Measurements from ENCODE around the gene SLC35E2B.
"Not testable (repeated sequence)": the region's sequence is repeated elsewhere in the genome, so short reads cannot be mapped to it uniquely, and the experiment has no call there.

The SLC35E2B gene

DNA sequence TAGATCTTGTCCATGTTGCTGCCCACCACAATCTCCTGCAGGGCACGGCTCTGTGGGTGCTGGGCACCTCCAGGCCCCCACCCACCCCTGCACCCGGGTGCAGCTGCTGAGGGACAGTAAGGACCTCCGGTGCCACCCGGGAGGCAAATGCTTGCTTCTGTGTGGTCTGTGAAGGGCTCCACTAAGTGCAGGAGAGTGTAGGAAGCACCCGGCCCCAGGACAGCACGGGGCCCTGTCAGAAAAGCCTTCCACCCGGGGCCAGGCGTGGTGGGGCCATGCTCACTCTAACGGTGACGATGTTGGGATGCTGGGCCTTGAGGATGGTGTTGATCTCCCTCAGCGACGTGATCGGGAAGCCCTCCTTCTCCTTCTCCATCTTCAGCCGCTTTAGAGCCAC lies 55.1 kb downstream of the SLC35E2B start:
- not testable (repeated sequence) for DNase-seq

- DNase-seq: not testable (repeated sequence)
These were observed 55.7 kb downstream of the SLC35E2B start for GRCh38 chr1:1636621-1637478.

DNA sequence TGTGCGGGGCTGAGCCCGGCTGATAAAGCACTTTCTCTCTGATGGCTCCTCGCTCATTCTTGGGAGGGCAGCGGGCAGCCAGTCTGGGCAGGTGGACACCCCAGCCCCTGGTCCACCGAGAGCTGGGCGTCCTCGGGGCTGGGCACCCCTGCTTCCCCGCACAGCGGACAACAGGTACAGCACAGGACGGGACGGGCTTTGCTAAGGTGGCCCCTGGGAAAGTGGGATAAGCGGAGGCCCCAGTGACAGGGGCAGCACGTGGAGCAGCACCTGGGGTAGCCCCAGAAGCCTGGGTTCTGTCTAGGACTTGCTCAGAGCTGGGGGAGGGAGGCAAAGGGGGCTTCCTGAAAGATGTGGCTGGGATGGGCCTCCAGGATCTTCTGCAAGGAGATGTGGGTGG lies 58.0 kb downstream of the SLC35E2B start:
- not testable (repeated sequence) for DNase-seq

DNA sequence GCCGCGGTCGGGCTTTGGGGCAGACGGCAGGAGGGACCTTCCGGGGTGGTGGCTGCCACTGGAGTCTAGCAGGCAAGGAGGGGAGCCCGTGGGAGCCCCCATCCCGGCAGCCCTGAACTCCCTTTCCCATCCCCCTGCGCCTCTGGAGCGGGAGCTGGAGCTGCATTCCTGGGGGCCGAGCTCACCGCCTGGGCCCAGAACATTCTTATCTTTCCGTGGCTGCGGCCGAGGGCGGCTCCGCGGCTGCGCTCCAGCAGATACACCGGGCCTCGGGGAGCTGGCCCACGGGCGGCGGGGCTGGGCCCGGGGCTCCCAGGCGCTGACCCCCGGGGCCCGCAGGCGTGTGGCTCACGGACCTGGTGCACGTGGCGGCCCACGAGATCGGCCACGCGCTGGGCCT lies 59.2 kb downstream of the SLC35E2B start:
- not testable (repeated sequence) for DNase-seq

- DNase-seq: no peak
These were observed 60.7 kb downstream of the SLC35E2B start, which contains the start of gene MMP23B for GRCh38 chr1:1631782-1632420. Gene MMP23B, plus strand, starts transcription at chr1:1632173. Its CDS starts 46 bp downstream, at chr1:1632219.

DNA sequence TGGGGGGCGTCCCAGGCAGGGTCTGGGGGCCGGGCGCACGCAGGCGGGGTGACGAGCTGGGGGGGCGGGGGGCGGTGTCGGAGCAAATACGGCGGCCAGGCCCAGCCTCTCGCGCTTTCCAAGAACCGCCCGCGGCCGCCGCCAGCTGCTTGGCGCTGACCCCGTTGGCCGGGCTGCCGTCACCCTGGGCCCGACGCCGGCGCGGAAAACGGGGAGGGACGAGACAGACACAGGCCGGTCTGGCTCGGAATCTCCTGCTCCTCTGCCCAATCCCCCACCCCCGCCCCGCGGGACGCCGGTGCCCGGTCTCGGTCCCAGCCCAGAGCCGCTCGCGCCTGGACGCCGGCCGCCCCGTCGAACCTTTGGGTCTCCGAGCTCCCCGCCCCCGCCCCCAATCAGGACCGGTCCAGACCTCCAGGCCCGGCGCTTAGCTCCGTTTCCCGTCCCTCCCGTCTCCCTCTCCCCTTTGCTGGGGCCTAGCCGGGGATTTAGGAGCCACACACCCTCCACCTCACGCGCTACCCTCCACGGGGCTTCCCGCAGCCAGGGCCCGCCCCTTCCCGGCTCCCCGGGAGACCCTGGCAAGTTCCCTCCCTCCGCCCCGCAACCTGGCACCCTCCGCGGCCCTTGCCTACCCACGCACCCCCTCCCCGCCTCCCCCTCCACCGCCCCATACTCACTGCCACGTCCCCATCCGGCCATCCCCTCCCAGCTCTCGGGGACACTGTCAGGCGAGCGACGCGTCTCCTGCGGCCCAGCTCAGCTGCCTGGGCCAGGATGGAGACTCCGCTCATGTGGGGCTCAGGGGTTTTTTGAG lies 61.4 kb downstream of the SLC35E2B start:
- DNase-seq: no peak

DNA sequence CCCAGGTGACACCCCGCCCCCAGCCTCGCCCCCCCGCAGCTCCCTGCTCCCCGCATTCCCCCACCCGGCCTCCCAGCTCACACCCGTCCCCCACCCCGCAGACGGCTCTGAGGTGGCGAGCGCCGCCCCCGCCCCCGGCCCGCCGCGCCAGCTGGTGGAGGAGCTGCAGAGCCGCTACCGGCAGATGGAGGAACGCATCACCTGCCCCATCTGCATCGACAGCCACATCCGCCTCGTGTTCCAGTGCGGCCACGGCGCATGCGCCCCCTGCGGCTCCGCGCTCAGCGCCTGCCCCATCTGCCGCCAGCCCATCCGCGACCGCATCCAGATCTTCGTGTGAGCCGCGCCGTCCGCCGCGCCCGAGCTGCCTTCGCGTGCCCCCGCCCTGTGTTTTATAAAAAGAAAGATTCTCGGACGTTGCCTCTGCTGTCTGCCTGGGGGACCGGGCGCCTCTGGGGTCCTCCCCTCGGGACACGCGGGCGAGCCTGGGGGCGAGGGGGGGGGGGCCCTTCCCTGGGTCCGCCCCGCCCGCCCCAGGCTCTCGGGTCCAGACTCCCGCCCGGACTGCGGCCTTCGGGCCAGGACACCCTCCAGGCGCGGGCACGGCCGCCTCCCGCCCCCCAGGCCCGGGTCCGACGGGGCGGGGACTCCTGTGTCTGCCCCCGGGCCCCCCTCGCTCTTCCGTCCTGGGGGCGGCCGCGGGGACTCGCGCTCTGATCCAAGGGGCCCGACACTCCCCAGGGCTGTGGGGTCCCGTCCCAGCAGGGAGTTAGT lies 62.2 kb downstream of the SLC35E2B start:
- DNase-seq: peak; percentile 68

- DNase-seq: no peak
These were observed 63.0 kb downstream of the SLC35E2B start for GRCh38 chr1:1629430-1630190.

DNA sequence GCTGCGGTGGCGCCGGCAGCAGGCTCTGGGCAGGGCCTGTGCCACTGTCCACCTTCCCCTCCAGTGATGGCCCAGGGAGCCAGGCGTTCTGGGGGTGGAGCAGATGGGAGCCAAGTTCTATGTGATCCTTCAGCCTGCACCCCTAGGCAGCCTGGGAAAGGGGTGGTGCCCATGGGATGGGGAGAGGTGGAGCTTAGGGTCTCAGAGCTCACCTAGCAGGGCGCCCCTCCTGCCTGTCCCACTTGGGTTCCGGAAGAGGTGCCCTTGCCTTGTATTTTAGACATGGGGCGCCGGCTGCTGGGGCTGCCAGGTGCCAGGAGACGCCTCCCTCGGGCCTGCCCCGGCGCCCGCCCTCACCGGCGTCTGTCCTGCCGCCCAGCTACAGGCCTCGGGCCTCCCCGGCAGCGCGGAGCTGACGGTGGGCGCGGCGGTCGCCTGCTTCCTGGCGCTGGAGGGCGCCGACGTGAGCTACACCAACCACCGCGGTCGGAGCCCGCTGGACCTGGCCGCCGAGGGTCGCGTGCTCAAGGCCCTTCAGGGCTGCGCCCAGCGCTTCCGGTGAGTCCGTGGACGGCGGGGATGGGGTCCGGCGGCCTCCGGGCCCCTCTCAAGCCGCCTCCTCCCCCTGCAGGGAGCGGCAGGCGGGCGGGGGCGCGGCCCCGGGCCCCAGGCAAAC lies 63.7 kb downstream of the SLC35E2B start:
- DNase-seq: no peak

DNA sequence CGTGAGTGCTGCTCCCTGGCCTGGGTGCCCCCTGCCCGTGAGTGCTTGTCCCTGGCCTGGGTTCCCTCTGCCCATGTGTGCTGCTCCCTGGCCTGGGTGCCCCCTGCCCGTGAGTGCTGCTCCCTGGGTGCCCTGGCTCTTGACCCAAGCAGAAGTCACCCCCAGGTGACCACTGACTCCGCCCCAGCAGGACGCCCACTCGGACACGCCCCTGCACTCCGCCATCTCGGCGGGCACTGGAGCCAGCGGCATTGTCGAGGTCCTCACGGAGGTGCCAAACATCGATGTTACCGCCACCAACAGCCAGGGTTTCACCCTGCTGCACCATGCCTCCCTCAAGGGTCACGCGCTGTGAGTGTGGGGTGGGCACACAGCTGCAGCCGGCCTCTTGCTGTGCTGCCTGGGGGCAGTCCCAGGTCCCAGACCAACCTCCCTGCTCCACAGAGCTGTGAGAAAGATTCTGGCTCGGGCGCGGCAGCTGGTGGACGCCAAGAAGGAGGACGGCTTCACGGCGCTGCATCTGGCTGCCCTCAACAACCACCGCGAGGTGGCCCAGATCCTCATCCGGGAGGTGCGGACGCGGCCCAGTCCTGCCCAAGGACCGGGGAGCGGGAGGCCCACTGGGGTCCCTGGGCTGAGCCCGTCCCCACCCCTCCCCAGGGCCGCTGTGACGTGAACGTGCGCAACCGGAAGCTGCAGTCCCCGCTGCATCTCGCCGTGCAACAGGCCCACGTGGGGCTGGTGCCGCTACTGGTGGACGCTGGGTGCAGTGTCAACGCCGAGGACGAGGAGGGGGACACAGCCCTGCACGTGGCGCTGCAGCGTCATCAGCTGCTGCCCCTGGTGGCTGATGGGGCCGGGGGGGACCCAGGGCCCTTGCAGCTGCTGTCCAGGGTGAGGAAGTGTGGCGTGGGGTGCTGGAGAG lies 64.5 kb downstream of the SLC35E2B start:
- no peak for DNase-seq

DNA sequence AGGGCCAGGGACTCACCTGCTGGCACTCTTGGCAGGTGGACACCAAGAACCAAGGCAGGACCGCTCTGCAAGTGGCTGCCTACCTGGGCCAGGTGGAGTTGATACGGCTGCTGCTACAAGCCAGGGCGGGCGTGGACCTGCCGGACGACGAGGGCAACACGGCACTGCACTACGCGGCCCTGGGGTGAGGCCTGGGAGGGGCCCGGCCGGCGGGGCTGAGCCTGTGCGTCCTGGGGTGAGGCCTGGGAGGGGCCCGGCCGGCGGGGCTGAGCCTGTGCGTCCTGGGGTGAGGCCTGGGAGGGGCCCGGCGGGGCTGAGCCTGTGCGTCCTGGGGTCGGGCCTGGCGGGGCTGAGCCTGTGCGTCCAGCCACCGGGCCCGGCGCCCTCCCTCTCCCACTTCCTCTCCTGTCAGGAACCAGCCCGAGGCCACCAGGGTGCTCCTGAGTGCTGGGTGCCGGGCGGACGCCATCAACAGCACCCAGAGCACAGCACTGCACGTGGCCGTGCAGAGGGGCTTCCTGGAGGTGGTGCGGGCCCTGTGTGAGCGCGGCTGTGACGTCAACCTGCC lies 65.2 kb downstream of the SLC35E2B start:
- no peak for DNase-seq

DNA sequence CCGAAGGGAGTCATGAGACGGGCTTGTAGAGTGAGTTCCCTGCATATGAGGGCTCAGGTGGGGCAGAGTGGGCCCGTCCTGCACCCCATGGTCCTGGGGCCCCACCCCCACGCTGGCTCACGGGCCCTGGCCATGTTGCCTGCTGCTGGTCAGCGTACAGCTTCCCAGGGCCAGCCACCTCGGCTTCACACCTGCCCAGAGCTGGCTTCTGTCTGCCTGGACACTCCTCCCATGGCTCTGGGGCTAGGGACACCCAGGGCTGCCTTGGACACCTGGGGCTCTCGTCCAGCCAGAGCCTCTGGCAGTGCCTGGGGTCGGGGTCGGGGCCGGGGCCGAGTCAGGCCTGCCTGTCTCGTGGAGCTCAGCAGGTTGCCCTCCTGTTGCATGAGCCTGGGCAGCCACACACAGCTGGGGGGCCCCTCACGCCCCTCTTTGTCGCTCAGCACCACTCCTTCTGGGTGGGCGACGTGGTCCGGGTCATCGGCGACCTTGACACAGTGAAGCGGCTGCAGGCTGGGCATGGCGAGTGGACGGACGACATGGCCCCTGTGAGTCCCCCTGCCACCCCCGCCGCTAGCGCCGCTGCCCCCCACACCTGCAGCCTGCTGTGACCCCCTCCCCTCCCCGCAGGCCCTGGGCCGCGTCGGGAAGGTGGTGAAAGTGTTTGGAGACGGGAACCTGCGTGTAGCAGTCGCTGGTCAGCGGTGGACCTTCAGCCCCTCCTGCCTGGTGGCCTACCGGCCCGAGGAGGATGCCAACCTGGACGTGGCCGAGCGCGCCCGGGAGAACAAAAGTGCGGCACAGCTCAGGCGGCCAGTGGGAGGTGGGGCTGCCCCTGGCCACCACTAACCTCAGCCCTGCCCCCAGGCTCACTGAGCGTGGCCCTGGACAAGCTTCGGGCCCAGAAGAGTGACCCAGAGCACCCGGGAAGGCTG lies 66.1 kb downstream of the SLC35E2B start:
- no peak for DNase-seq

GRCh38 chr1:1625824-1626206 lies 66.8 kb downstream of the SLC35E2B start:
- DNase-seq: no peak

DNA sequence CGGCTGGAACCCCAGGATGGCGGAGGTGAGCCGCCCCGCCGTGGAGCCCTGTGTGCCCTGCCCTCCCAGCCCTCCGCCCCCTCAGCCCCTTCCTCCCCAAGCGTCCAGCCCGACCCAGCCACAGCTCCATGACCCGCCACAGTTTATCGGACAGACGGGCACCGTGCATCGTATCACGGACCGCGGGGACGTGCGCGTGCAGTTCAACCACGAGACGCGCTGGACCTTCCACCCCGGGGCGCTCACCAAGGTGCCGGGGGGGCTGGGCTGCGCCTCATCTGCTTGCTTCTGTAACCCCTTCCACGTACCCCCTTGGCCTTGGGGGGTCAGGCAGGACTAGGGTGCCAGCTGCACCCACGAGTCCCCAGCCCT lies 67.2 kb downstream of the SLC35E2B start:
- no peak for DNase-seq

DNA sequence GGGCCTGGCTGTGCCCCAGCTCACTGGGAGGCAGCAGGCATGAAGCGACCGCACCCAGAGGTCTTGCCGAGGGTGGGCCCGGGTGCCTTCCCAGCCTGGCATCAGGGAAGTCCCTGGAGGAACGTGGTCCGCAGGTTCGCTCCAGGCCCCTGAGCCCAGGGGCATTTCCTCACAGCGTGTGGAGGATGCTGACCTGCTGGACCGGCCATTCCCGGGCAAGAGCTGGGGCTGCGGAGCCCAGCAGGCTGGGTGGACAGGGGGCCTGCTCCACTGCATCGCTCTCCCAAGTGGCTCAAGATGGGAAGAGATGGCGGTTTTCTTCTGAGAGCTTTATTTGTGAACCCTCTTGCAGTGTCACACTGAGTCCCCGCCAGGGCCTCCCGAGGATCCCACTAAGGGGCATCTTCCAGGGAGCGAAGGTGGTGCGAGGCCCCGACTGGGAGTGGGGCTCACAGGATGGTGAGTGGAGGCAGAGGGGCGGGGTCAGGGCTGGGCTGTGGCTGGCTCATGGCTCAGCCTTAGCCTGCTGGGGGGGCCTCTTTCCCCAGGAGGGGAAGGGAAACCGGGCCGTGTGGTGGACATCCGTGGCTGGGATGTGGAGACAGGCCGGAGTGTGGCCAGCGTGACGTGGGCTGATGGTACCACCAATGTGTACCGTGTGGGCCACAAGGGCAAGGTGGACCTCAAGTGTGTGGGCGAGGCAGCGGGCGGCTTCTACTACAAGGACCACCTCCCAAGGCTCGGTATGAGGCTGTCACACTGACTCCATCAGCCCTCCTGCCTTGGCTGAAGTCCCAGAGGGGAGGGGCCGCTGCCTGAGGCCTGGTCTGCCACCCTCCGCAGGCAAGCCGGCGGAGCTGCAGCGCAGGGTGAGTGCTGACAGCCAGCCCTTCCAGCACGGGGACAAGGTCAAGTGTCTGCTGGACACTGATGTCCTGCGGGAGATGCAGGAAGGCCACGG lies 67.9 kb downstream of the SLC35E2B start:
- peak; percentile 26 for DNase-seq

DNA sequence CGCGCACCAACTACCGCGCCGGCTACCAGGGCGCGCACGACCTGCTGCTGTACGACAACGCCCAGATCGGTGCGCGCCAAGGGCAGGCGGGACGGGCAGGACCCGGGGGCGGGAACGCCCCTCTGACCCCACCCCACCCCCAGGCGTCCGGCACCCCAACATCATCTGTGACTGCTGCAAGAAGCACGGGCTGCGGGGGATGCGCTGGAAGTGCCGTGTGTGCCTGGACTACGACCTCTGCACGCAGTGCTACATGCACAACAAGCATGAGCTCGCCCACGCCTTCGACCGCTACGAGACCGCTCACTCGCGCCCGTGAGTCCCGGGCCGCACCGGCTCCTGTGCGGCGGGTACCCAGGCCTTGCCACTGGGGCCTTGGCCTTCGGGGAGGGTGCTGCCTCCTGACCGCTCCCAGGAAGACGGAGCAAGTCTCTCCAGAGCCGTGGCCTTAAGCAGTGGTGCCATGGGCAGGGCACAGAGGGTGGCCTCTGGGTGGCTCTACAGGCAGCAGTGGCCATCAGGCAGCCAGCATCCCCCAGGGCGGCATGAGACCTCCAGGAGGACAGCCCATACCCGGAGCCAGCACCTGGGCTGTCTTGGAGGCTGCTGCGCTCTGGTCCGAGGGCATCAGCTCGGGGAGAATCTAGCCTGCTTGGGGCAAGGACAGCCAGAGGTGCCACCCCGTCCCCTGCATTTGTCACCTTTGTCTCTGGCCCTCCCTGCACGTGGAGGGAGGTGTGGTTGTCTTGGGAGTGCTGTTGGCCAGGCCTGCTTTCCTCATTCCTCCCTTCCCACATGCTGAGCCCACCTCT lies 68.8 kb downstream of the SLC35E2B start:
- DNase-seq: no peak

All from fibroblast of skin of scalp (primary cell).